Measurements from ENCODE around the gene SERHL2.
"Not testable (repeated sequence)": the region's sequence is repeated elsewhere in the genome, so short reads cannot be mapped to it uniquely, and the experiment has no call there.

Gene SERHL2

GRCh38 chr22:42549331-42550060 is 4.3 kb upstream of the SERHL2 start:
- Histone ChIP-seq H3K79me2 (ENCODE audit: insufficient read depth, low read length) (no peaks in the 10 kb centered on the region), H3K9ac (ENCODE audit: low read depth, low read length, poor library complexity, severe bottlenecking) (no peak overlapping the region), H3K4me1 (ENCODE audit: insufficient read depth, low read length, poor library complexity, severe bottlenecking) (no peaks in the 10 kb centered on the region), H3K9me2 (replicated peaks; ENCODE audit: low read depth, low read length) (no peaks in the 10 kb centered on the region), H3K4me3 (ENCODE audit: low read length, poor library complexity, severe bottlenecking) (no peak overlapping the region), H3F3A (ENCODE audit: low read depth) (no peaks in the 10 kb centered on the region), H3K36me3 (ENCODE audit: insufficient read depth, low read length) (no peaks in the 10 kb centered on the region), H3K9me3 (ENCODE audit: insufficient read depth, low read depth, low read length) (no peaks in the 10 kb centered on the region), H3K4me2 (ENCODE audit: low read depth, low read length, poor library complexity, severe bottlenecking) (no peak overlapping the region), H3K27me3 (ENCODE audit: insufficient read depth, low read length, poor library complexity, severe bottlenecking) (no peaks in the 10 kb centered on the region), H4K20me1 (ENCODE audit: insufficient read depth, low read length, poor library complexity, severe bottlenecking) (no peaks in the 10 kb centered on the region), H2AFZ (ENCODE audit: low read length) (no peak overlapping the region)
- TF ChIP-seq EZH2phosphoT487 (IDR thresholded peaks at IDR 0.05; ENCODE audit: borderline replicate concordance) (no peak), CTCF (conservative IDR thresholded peaks at IDR 0.05; ENCODE audit: low read length) (no peak)

- H3K9ac ChIP-seq (ENCODE audit: low read depth, low read length, poor library complexity, severe bottlenecking); H3F3A ChIP-seq (ENCODE audit: low read depth); H3K27me3 ChIP-seq (ENCODE audit: insufficient read depth, low read length, poor library complexity, severe bottlenecking); H3K4me3 ChIP-seq (ENCODE audit: low read length, poor library complexity, severe bottlenecking); H2AFZ ChIP-seq (ENCODE audit: low read length); H3K36me3 ChIP-seq (ENCODE audit: insufficient read depth, low read length); H4K20me1 ChIP-seq (ENCODE audit: insufficient read depth, low read length, poor library complexity, severe bottlenecking); H3K9me2 ChIP-seq (replicated peaks; ENCODE audit: low read depth, low read length); H3K9me3 ChIP-seq (ENCODE audit: insufficient read depth, low read depth, low read length); H3K79me2 ChIP-seq (ENCODE audit: insufficient read depth, low read length); H3K4me1 ChIP-seq (ENCODE audit: insufficient read depth, low read length, poor library complexity, severe bottlenecking); H3K4me2 ChIP-seq (ENCODE audit: low read depth, low read length, poor library complexity, severe bottlenecking): not testable (repeated sequence)
Measured at GRCh38 chr22:42552294-42552647, 1.5 kb upstream of the SERHL2 start.

- no peaks in the 10 kb centered on the region for H3K4me1 ChIP-seq (ENCODE audit: insufficient read depth, low read length, poor library complexity, severe bottlenecking)
- H3K4me2 ChIP-seq (ENCODE audit: low read depth, low read length, poor library complexity, severe bottlenecking) = no peak overlapping the region
- no peaks in the 10 kb centered on the region for H3K79me2 ChIP-seq (ENCODE audit: insufficient read depth, low read length)
- no peak overlapping the region for H3K4me3 ChIP-seq (ENCODE audit: low read length, poor library complexity, severe bottlenecking)
- TF ChIP-seq CTCF (conservative IDR thresholded peaks at IDR 0.05; ENCODE audit: low read length) = no peak
- TF ChIP-seq EZH2phosphoT487 (IDR thresholded peaks at IDR 0.05; ENCODE audit: borderline replicate concordance) = no peak
- no peaks in the 10 kb centered on the region for H3K9me3 ChIP-seq (ENCODE audit: insufficient read depth, low read depth, low read length)
- H2AFZ ChIP-seq (ENCODE audit: low read length) = no peak overlapping the region
- H3K9ac ChIP-seq (ENCODE audit: low read depth, low read length, poor library complexity, severe bottlenecking) = no peak overlapping the region
- H3K36me3 ChIP-seq (ENCODE audit: insufficient read depth, low read length) = no peaks in the 10 kb centered on the region
- H3F3A ChIP-seq (ENCODE audit: low read depth) = no peaks in the 10 kb centered on the region
- no peaks in the 10 kb centered on the region for H3K27me3 ChIP-seq (ENCODE audit: insufficient read depth, low read length, poor library complexity, severe bottlenecking)
- H4K20me1 ChIP-seq (ENCODE audit: insufficient read depth, low read length, poor library complexity, severe bottlenecking) = no peaks in the 10 kb centered on the region
- H3K9me2 ChIP-seq (replicated peaks; ENCODE audit: low read depth, low read length) = no peaks in the 10 kb centered on the region
Measured at GRCh38 chr22:42560381-42560780, 6.6 kb downstream of the SERHL2 start.

- Histone ChIP-seq H3K9ac (ENCODE audit: low read depth, low read length, poor library complexity, severe bottlenecking) (no peak overlapping the region), H3K9me2 (replicated peaks; ENCODE audit: low read depth, low read length) (no peaks in the 10 kb centered on the region), H3K4me3 (ENCODE audit: low read length, poor library complexity, severe bottlenecking) (no peak overlapping the region), H3K4me2 (ENCODE audit: low read depth, low read length, poor library complexity, severe bottlenecking) (no peak overlapping the region), H3K4me1 (ENCODE audit: insufficient read depth, low read length, poor library complexity, severe bottlenecking) (no peaks in the 10 kb centered on the region), H3K9me3 (ENCODE audit: insufficient read depth, low read depth, low read length) (no peaks in the 10 kb centered on the region), H3K79me2 (ENCODE audit: insufficient read depth, low read length) (no peaks in the 10 kb centered on the region), H3K36me3 (ENCODE audit: insufficient read depth, low read length) (no peaks in the 10 kb centered on the region), H3K27me3 (ENCODE audit: insufficient read depth, low read length, poor library complexity, severe bottlenecking) (no peaks in the 10 kb centered on the region), H2AFZ (ENCODE audit: low read length) (no peak overlapping the region), H3F3A (ENCODE audit: low read depth) (no peaks in the 10 kb centered on the region), H4K20me1 (ENCODE audit: insufficient read depth, low read length, poor library complexity, severe bottlenecking) (no peaks in the 10 kb centered on the region)
- TF ChIP-seq CTCF (conservative IDR thresholded peaks at IDR 0.05; ENCODE audit: low read length) (peak; percentile 74), EZH2phosphoT487 (IDR thresholded peaks at IDR 0.05; ENCODE audit: borderline replicate concordance) (no peak)
Measured at GRCh38 chr22:42560781-42561180, 7.0 kb downstream of the SERHL2 start.

Data from Loucy (cell line).